Stimulated activated CD4-positive, alpha-beta T cell treated with anti-CD3 and anti-CD28 coated beads, Interleukin-1b, Interleukin-23, amount 100 ng/mL, for 1 hour (primary cell): ENCODE measurements around the gene KCNK4.

Experiments
- DNase-seq, 2 donors: peaks; one replicate each; pipeline ENCODE4 v3.0.0-alpha.2; 2020; ENCODE audit warnings: low read depth in 2 of 2

Gene KCNK4

GRCh38 chr11:64290352-64291261 lies 495 bp upstream of the KCNK4 start:
- no peak for DNase-seq

- no peak for DNase-seq
Measured at GRCh38 chr11:64291752-64292459, 804 bp downstream of the KCNK4 start.

GRCh38 chr11:64292460-64293254 lies 1.6 kb downstream of the KCNK4 start:
- DNase-seq = no peak

GRCh38 chr11:64294774-64295173 lies 3.7 kb downstream of the KCNK4 start:
- no peak for DNase-seq

- DNase-seq = no peak
Measured at GRCh38 chr11:64295760-64296159, 4.7 kb downstream of the KCNK4 start.

- DNase-seq = no peak
Measured at GRCh38 chr11:64296236-64296635, 5.1 kb downstream of the KCNK4 start.

- DNase-seq = no peak
Measured at GRCh38 chr11:64296830-64297698, 6.0 kb downstream of the KCNK4 start.

- no peak for DNase-seq
Measured at GRCh38 chr11:64297699-64298358, 6.7 kb downstream of the KCNK4 start.

- no peak for DNase-seq
Measured at GRCh38 chr11:64298966-64299846, 8.1 kb downstream of the KCNK4 start.

GRCh38 chr11:64299847-64300648 lies 8.9 kb downstream of the KCNK4 start, which contains the start of gene CATSPERZ:
Gene CATSPERZ (plus strand): TSS chr11:64300358. CDS start chr11:64300411, 53 bp downstream.
- DNase-seq = no peak

- DNase-seq = no peak
Measured at GRCh38 chr11:64303109-64304031, 12.3 kb downstream of the KCNK4 start.

- DNase-seq = no peak
Measured at GRCh38 chr11:64304032-64304315, 12.9 kb downstream of the KCNK4 start.

- peak; percentile 84 to 92 for DNase-seq
Measured at GRCh38 chr11:64304316-64305072, 13.4 kb downstream of the KCNK4 start.

- peak; percentile 99 for DNase-seq
Measured at GRCh38 chr11:64305075-64305690, 14.1 kb downstream of the KCNK4 start, which contains the start of gene ESRRA. Gene ESRRA (plus strand): TSS chr11:64305524. CDS start chr11:64307180, 1,656 bp downstream.

GRCh38 chr11:64305691-64306562 lies 14.8 kb downstream of the KCNK4 start:
- peak in 1 of 2 donors; percentile 44 for DNase-seq

GRCh38 chr11:64306563-64306875 lies 15.4 kb downstream of the KCNK4 start:
- DNase-seq = no peak
